ENCODE data around the gene ABCC4.

Gene ABCC4

DNA sequence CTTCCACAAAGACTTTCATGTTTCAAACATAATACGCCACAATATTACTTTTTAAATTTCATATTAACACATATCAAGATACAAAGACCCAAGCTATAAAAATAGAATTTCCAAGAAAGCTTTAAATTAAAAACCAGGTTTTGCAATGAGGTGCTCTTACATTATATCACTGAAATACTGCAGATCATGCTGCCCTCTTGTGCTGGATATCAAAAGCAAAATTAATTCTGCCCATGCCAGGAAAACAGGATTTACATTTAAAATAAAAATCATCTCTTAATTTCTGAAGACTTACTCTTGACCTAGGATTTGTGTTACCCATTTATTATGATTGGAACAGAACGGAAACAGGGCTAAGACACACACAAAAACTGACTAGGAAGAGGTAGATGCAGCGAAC lies 145.0 kb downstream of the ABCC4 start:
- peak; percentile 4 for DNase-seq (ENCODE audit: low spot score)

DNA sequence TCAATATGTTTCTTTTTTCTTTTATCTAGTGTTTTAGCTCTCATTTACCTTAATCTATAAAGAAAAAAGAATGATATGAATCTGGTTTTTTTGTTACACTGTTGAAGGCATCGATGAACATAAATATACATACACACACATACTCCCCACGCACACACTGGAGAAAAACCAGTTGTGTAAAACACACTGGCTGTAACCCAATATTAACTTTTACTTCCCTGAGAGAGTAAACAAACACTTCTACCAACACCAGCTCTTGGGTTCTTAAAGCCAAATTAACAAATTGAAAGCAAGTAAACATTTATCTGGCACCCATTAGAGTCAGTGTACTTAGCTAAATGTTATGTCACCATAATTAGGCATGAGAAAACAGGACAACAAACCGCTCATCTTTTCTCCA lies 145.7 kb downstream of the ABCC4 start:
- no peak for DNase-seq (ENCODE audit: low spot score)

DNA sequence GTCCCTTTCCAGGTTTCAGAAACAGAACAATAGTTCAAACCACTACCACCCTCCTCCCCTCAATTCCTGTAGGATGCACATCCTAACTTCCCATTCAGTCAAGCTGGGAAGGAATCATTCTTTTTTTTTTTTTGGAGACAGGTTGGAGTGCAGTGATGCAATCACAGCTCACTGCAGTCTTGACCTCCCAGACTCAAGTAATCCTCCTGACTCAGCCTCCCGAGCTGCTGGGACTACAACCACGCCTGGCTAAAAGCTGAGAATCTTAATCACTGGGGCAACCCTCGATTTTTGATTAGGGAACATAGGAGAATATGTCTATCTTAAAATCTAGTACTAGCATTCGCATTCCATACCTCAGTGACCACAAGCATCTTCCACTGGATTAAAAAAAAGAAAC lies 146.2 kb downstream of the ABCC4 start:
- DNase-seq (ENCODE audit: low spot score): no peak

DNA sequence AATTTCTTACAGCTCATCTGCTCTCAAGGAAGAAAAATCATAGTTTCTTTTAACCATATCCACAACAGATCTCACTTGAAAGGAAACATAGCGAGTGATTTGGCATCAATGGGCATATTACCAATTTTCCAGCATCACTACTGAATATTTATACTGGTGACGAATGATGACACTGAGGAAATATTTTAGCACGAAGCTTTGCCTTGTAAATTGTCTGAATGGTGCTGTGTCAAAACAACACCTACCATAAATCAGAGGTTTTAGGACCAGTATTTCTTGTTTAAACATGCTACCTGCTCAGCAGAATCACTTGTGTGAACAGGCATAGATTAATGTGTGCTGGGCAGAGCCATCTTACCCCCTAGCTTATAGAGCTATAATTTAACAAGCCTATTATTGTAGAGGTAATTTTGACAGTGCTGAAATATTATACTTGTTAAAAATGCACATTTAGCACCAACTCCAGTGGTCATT lies 146.8 kb downstream of the ABCC4 start:
- no peak for DNase-seq (ENCODE audit: low spot score)

DNA sequence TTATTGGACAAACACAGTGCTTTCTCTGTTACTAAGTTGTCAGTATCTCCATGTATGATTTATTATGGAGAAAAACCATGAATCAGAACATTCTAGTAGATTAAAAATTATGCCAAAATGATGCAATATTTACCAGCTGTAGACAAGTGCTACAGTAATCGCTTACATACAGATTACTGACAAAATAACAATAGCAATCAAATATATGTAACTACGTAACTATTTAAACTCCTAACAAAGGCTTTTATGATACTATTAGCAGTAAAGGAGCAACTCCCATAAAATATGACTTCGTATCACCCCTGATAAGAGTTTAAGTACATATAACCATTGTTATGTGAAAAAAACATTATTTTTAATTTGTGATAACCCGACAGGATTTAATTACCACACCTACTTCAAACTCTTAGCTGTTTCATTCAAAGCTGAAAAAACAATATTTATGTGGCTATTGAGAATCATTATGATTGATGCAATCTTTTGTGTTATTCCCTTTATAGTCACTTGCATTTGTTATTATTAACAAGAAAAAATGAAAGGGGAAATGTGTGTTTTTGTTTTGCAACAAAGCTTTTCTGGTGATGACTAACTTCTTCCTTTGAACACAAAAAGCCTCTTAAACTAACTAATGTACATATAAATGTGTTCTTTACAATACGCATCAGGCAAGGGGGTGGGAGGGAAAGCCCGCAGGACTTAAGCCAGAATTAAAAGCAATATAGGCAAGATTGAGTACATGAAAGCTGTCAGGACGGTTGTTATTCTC lies 147.4 kb downstream of the ABCC4 start:
- DNase-seq (ENCODE audit: low spot score): no peak

DNA sequence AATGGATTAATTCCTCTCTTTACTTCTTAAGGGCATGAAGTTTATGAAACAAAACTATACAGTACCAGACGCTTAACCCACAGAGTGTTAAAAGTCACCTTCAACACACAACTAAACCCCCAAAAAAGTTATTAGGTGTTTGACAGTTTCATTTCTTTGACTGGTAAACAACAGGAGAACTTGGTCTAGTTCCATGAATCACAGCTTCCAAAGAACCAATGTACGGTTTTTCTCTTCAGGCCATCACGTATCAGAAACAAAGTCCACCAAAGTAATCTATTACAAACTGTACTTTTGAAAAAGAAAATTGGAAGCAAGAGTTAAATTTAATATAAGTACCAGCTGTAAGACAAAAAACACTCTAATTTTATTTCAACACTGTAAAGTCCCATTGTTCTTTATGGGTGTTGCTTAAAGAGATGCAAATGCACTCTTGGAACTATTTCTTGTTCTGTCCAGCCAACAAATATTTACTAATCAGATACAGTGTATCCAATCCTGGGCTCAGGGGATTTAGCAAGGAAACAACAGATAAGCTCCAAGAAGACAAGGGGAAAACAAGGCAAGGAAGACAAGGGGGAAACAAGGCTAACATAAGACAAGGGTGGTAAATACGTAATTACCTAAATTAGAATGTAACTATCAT lies 149.2 kb downstream of the ABCC4 start:
- no peak for DNase-seq (ENCODE audit: low spot score)

DNA sequence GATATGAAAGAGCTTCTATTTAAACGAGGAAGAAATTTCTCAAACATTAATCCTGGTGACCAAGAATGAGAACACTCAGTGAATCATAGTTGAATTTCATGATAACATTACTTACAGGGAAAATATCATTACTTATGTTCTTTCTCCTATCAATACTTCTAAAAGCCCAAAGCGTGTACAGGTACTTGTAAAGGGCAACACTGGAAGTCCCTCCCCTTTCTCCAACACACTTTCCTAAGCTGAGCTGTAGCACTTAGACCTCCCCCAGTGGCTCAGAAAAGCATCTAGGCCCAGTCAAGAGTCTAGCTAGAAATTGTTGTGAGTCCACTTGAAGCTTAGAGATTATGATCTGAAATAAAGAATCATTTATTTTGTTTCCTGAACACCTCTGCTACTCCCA lies 150.7 kb downstream of the ABCC4 start:
- DNase-seq (ENCODE audit: low spot score): no peak

DNA sequence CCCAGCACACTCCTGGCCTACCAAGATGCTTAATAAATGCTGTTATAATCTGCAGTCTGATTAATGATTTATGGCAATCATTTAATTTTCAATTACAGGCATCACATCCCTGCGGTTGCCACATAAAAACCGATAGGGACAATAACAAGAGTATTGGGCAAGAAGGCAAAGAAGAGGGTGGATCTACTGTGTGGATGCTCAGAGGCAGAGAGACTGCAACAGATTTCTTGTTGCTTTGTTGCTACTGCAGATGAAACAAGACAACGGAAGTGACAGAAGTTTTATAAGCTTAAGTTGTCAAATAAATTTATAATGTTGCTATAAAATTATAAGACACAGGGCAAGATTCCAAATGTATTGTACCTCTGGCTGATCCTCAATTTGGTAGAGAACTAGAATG lies 154.8 kb downstream of the ABCC4 start:
- DNase-seq (ENCODE audit: low spot score): no peak

DNA sequence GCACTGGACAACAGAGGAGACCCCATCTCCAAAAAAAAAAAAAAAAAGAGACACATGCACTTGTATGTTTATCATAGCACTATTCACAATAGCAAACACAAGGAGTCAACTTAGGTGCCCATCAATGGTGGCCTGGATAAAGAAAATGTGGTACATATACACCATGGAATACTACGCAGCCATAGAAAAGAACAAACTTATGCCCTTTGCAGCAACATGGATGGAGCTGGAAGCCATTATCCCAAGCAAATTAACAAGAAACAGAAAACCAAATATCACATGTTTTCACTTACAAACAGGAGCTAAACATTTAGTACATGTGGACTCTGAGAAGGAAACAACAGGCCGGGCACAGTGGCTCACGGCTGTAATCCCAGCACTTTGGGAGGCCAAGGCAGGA lies 155.7 kb downstream of the ABCC4 start:
- no peak for DNase-seq (ENCODE audit: low spot score)

DNA sequence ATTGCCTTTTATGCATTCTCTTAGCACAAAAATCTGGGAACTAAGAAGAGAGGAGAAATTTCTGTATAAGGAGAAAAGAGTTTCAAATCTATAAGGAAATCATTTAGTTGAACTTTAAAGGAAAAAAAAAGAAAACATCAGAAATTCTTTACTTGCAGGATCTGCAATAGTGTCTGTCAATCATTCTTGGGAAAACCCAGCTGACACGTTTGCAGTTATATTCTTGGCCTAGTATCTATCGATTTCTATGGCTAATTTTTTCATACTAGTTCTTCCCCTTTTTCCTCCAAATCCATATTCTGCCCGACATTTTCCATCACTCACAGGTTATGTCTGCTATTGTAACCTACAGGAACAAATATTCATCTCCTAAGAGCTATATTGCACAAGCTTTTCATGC lies 160.7 kb downstream of the ABCC4 start:
- no peak for DNase-seq (ENCODE audit: low spot score)

DNA sequence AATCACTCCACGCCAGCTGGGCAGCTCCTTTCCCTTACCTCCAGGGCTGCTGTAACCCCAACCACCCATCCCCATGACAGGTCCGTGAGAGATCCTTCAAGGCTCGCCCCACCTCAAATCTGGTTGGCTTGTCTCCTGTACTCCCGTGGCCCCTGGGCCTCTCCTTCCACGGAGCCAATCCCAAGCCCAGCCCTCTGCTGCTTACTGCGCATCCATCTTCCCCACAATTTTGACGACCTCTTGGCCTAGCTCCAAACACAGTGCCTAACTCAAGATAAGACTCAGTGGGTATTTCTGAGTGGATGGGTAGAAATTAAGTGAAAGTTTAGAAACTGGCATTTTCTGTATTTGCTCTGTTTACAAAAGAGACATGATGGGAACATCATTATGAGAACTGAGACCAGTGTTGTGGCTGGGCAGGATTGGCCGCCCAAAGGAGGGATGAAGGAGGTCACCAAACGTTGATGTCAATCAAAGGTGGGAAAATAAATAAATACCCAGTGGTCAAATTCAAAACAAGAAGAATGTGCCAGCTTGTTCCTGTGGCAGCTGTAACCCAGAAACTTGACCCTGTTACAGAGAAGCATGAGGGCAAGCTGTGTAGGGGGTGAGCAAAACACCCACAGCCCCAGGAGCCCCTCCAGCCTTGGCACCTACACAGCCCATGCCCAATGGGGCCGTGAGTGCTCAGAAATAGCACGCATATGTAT lies 162.2 kb downstream of the ABCC4 start:
- no peak for DNase-seq (ENCODE audit: low spot score)

DNA sequence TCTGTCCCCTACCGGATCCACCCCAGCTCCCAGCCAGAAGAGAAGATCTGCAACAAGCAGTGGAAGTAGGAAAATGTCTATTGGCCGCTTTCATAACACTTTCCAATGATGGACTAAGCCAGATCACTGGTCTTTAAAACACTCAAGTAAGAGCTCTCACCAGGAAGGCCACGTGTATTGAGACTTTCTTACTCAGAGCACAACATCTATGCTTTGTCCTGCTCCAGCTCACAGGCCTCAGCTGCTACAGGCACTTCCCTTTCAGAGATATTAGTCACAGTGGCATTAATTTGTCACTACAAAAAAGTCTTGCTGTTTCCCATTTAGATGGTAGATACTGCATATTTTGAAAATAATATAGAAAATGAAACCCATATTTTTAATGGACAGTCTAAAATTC lies 164.2 kb downstream of the ABCC4 start:
- no peak for DNase-seq (ENCODE audit: low spot score)

DNA sequence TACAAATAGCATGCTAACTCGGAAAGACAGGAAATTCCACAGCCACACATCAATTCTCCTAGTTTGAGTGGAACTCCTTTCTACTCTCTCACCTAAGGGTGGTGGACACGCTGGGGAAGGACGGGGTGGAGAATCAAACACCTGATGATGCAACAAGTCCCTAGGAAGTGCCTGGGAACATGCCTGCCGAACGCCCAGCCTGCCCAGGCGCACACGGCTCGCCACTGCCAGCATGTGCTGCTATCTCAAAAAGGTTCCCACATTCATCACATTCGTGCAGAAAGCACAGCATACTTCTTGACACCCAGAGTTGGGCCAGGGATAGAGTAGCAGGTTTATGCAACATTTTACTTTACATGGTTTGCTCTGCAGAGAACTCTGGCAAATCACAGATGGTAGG lies 164.6 kb downstream of the ABCC4 start:
- DNase-seq (ENCODE audit: low spot score): no peak

DNA sequence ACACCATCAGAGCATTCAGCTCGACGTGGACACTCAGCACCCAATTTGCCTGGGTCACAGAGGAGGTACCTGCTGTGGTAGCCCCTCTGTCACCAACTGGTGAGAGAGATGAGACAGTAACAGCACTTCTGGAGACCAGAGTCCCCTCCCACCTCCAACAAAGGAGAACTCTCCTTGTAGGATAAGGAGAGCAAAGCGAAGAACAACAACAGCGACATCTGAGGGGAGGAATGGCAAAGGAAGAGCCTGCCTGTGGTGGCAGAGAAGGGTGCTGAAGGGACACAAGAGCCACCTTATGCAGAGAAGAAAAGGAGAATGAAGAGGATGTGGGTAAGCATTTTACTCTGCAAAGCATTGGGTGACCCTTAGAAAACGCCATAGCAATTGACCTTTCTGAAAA lies 167.8 kb downstream of the ABCC4 start:
- no peak for DNase-seq (ENCODE audit: low spot score)

DNA sequence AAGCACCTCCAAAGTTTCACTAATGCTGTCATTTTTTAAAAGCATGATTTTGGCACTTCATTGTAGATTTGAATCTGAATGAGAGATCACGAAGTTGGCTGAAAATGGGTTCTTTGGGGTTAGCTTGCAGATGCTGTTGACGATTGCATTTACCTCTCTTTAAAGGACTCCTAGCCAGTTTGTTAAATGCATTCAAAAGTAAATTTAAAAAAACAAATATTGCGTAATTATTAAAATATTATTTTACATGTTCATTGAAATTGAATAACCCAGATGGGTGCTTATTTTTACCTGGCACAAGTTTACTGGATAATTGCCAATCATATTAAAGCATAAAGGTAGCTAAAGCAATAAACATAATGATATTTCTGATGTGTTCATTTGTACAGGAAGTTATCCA lies 172.2 kb downstream of the ABCC4 start:
- DNase-seq (ENCODE audit: low spot score): no peak

DNA sequence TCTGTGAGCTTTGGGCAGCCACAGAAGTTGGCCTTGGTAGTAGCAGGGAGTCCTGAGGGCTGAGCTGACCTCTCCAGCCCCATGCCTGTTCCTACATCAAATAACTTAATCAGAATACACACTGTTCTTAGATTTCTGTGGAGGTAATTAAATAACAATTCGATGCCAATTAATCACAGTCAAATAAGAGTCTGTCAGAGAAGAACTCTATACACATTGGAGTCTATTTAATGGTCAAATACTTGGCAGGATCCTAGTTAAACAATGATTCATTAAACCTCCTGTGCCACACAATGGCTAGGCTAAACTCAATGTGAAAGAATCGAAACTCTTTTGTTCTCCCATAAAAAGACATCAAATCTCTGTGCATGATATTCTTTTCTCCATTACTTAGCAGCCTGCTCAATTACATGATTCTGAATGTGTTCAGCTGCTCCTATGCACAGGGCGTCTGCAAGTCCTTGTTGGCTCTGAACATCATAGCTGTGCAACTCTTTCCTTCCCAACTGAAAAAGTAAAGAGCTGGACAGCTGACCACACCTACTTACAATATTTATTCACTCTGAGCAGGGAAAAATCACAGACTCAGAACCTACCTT lies 173.1 kb downstream of the ABCC4 start:
- no peak for DNase-seq (ENCODE audit: low spot score)

DNA sequence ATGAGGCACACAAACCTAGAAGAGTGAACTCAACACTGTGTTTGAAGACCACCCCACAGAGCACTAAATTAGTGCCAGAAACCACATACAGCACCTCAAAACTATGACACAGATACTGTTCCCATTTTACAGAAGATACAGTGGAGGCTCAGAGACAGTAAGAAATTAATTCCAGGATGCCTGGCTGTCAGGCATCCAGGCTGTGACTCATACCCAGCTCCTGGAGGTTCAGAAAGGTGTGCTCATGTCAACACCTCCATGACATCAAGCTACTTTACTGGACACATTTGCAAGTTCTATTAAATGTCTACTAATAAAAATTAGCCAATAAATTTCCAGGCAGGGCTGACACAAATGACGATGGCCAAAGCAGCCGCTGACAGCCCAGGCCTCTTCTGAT lies 176.3 kb downstream of the ABCC4 start:
- no peak for DNase-seq (ENCODE audit: low spot score)

DNA sequence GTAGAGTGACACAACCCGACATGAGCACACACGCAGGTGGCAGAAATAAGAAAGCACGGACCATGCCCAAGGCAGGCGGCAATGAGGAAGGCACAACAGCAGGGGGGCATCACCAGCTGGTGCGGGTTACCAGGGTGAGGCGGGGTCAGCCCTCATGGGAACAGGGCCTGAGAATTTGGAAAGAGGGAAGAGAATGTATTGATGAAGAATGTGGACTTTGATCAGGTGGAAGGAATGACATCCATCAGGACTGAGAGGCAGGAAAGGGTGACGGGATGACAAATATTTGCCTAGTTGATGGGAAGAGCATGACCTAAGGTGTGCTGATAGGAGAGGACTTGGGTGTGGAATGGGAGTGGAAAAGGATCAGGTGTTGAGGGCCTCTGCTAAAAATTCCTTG lies 177.5 kb downstream of the ABCC4 start:
- DNase-seq (ENCODE audit: low spot score): no peak

DNA sequence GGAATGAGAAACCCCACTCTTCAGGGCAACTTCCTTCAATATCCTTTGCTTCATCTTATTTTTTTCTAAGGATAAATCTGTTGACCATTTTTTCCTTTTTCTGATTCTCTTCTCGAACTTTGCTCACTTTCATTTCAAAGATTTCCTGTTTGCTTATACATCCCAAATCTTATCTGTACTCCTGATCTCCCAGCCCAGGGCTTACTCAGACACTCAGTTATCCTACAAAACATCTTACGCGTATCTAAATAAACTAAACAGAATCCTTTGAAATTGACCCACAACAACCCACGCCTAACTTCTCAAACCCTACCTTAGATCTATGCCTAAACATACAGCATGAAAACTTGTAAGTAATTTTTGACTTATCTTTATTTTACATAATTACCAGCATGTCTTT lies 179.2 kb downstream of the ABCC4 start:
- DNase-seq (ENCODE audit: low spot score): no peak

DNA sequence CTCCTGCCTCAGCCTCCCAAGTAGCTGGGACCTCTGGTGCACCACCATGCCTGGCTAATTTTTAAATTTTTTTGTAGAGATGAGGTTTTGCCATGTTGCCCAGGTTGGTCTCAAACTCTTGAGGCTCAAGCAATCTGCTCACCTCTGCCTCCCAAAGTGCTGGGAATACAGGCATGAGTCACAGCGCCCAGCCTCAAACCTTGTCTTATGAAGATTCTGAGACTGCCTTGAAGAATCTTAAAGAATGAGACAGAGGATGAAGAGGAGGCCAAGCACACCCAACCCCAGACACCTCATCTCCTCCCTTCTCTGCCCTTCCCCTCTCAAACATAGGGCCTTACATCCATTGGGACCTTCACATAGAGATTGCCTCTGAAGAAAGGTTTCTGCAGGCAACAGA lies 179.7 kb downstream of the ABCC4 start:
- no peak for DNase-seq (ENCODE audit: low spot score)

DNA sequence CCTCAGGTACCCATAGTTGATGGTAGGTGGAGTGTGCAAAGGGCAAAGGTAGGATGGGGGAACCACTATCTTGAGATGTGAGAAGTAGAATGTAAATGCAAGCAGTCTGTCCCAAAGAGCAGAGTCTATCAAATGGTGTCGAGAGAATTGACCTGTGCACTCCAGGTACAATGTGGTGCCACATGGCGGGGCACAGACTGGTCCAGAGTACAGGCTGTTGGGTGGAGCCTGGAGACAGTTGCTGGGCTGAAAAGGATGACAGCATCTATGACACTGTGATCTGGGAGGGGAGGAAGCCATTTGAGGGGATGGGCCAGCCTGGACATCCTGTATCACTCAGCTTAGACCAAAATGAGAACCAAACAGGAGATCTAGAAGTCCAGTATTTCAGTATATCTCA lies 180.6 kb downstream of the ABCC4 start:
- no peak for DNase-seq (ENCODE audit: low spot score)

DNA sequence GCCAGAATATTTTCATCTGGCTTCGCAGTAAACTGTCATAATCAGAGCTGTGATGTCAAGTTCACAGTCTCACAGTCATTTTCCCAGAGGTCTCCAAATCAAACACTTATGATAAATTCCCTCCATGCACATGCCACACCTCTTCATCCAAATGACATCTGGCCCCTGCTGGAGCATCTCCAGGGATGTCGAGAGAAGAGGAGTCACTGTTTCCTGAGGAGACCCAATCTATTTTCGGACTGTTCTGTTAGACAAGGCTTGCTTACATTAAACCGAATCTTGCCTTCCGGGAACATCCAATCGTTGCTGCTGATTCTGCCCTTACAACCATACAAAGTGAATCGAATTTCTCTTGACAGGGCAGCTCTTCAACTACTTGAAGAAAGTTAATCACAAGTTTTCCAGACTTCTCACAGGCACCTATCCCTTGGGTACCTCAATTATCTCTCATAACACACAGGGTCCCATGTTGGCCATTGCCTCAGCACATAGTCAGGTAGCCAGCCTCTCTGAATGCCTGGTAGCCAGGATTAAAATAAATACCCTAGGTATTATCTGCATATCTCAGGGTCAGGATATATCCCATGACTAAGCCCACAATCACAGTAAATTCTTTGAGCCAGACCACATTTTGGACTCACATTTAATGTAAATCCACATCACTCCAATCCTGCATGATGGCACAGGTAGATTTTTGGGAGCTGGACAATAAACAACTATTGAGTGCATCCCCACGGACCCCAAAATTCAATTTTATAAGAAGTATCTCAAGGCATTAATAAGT lies 182.5 kb downstream of the ABCC4 start:
- DNase-seq (ENCODE audit: low spot score): no peak
